Thyroid gland (tissue), 4 donors: Measurements from ENCODE around the gene GRIFIN.

Experiments
- CTCF ChIP-seq, 6 experiments: fragments of 200-600 bp in 3 of 6; fragments of 450-650 bp in 3 of 6; sonication (generic) in 3 of 6; IDR thresholded peaks; one replicate each; pipeline ENCODE4 v1.5.1; 2016 to 2019; ENCODE audit warnings: antibody characterized with exemption in 6 of 6, mild to moderate bottlenecking in 2 of 6, inconsistent platforms in 1 of 6, moderate library complexity in 1 of 6
- POLR2A ChIP-seq, 2 donors: fragments of 450-650 bp; IDR thresholded peaks; one replicate each; pipeline ENCODE4 v1.6.1; 2017; ENCODE audit warnings: antibody characterized with exemption in 2 of 2, mild to moderate bottlenecking in 2 of 2, moderate library complexity in 1 of 2

GRCh38 chr7:2474813-2475677, 1.2 kb downstream of the GRIFIN start:
- TF ChIP-seq CTCF (IDR thresholded peaks at IDR 0.05) (no peak), POLR2A (IDR thresholded peaks at IDR 0.05) (no peak)
